Lung (tissue), 16 donors: ENCODE results near the gene ATP6V0A4. TPM values are rescaled to one million over a fixed set of nuclear protein-coding genes. Genes with fewer than 3 reads are reported as not detected.
A peak's percentile ranks its signal among the peaks of the same experiment; 100 is the strongest.

Experiments used
- ATAC-seq: fragments of 200-7000 bp; cut with Tn5 transposase; one replicate; pipeline ENCODE4 v1.9.1; 2020; ENCODE audit warnings: moderate number of reproducible peaks; ENCODE audit not compliant: insufficient read depth, low FRiP score
- DNase-seq, 3 donors: peaks; one replicate each; pipeline ENCODE4 v3.0.0-alpha.2; 2013 to 2017
- H3K27ac ChIP-seq, 2 donors: one replicate each; pipeline ENCODE4 v1.5.1; 2013; ENCODE audit warnings: mild to moderate bottlenecking in 2 of 2, moderate library complexity in 2 of 2, control low read depth in 1 of 2, inconsistent platforms in 1 of 2, low read depth in 1 of 2, low read length in 1 of 2
- H3K27me3 ChIP-seq, 3 donors: one replicate each; pipeline ENCODE4 v1.5.1; 2013; ENCODE audit warnings: low read length in 2 of 3; ENCODE audit not compliant: control insufficient read depth in 3 of 3, insufficient read depth in 3 of 3
- H3K36me3 ChIP-seq, 4 donors: one replicate each; pipeline ENCODE4 v1.5.1; 2013; ENCODE audit warnings: low read length in 4 of 4, mild to moderate bottlenecking in 1 of 4, moderate library complexity in 1 of 4; ENCODE audit not compliant: control insufficient read depth in 4 of 4, insufficient read depth in 4 of 4
- H3K4me1 ChIP-seq, 5 donors: one replicate each; pipeline ENCODE4 v1.5.1; 2013; ENCODE audit warnings: low read length in 5 of 5, mild to moderate bottlenecking in 2 of 5, moderate library complexity in 1 of 5; ENCODE audit not compliant: control insufficient read depth in 5 of 5, insufficient read depth in 5 of 5
- H3K4me3 ChIP-seq: one replicate; pipeline ENCODE4 v1.5.1; 2013; ENCODE audit warnings: mild to moderate bottlenecking, control low read depth, moderate library complexity
- H3K9ac ChIP-seq, 2 donors: one replicate each; pipeline ENCODE4 v1.5.1; 2013; ENCODE audit warnings: low read length in 2 of 2, control low read depth in 1 of 2; ENCODE audit not compliant: insufficient read depth in 1 of 2
- H3K9me3 ChIP-seq, 4 donors: one replicate each; pipeline ENCODE4 v1.5.1; 2013; ENCODE audit warnings: low read length in 3 of 4, mild to moderate bottlenecking in 1 of 4, moderate library complexity in 1 of 4; ENCODE audit not compliant: control insufficient read depth in 4 of 4, insufficient read depth in 3 of 4
- WGBS, 2 donors: extraction: QIAGEN DNeasy Blood & Tissue Kit; methylation state at CpG; one replicate each; pipeline ENCODE4 v1.1.7; 2013; 5-methylcytosine and 5-hydroxymethylcytosine counted together
- long read RNA-seq, 5 donors: transcript quantifications; one replicate each; lab custom pipeline, GENCODE V29; 2026
- polyA plus RNA-seq, 2 donors: library from polyadenylated mRNA; stranded (reverse); fragments of 200-250 nt; gene quantifications; one replicate each; pipeline ENCODE4 v1.2.1, GENCODE V29; 2013
- total RNA-seq, 2 donors: library from RNA; depleted of rRNA in 1 of 2; stranded (reverse); fragments of >200 nt in 1 of 2; gene quantifications; one replicate each; pipeline ENCODE4 v1.2.1, GENCODE V29; 2014 to 2021
- TF ChIP-seq, protein P1 (sequence below): IDR thresholded peaks from 2 replicates; pipeline ENCODE4 v1.5.1; 2012; ENCODE audit warnings: mild to moderate bottlenecking; ENCODE audit errors: control extremely low read depth, extremely low read depth
- donor health status: control.
- donor health status: control.
- donor health status: Bipolar disorder and iron deficiency.
- donor health status: healthy.
- donor health status: DM: yes; HTN: yes; CAD: no.

Gene ATP6V0A4
- total RNA-seq: 1 to 10 TPM; 1.5 to 1.6 TPM
- under 1 TPM; 0.22 to 0.86 TPM for polyA plus RNA-seq
- long read RNA-seq, donor 1: 0 reads
- long read RNA-seq, donor 2: 0 reads
- long read RNA-seq, donor 3: 0 reads
- long read RNA-seq, donor 4: 0 reads
- long read RNA-seq, donor 5: 0 reads

- Histone ChIP-seq H3K36me3 (no peaks in the 10 kb centered on the region), H3K9ac (no peak within 1 kb of the TSS), H3K27me3 (peaks cover 0 to 4% (median 0%) of the 10 kb centered on the region in 3 donors), H3K27ac (no peak within 1 kb of the TSS), H3K9me3 (no peaks in the 10 kb centered on the region), H3K4me1 (peaks cover 0 to 3% (median 0%) of the 10 kb centered on the region in 5 donors), H3K4me3 (no peak within 1 kb of the TSS)
- WGBS, 2 donors: 26 to 37% methylated on average over 14 of the region's 14 CpGs
- TF ChIP-seq, protein P1, sequence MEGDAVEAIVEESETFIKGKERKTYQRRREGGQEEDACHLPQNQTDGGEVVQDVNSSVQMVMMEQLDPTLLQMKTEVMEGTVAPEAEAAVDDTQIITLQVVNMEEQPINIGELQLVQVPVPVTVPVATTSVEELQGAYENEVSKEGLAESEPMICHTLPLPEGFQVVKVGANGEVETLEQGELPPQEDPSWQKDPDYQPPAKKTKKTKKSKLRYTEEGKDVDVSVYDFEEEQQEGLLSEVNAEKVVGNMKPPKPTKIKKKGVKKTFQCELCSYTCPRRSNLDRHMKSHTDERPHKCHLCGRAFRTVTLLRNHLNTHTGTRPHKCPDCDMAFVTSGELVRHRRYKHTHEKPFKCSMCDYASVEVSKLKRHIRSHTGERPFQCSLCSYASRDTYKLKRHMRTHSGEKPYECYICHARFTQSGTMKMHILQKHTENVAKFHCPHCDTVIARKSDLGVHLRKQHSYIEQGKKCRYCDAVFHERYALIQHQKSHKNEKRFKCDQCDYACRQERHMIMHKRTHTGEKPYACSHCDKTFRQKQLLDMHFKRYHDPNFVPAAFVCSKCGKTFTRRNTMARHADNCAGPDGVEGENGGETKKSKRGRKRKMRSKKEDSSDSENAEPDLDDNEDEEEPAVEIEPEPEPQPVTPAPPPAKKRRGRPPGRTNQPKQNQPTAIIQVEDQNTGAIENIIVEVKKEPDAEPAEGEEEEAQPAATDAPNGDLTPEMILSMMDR: no peak
- ATAC-seq (peak; percentile 28), DNase-seq (peak in 2 of 3 donors; percentile 20 to 29)
Observed at GRCh38 chr7:138797715-138798320, at the start of gene ATP6V0A4, which contains the start of gene TMEM213. ATP6V0A4 (minus strand) TSS chr7:138798196; CDS start chr7:138771247, 26,949 bp downstream. TMEM213 (plus strand) TSS chr7:138797994; CDS start chr7:138798105, 111 bp downstream.

- Histone ChIP-seq H3K9me3 (peaks cover 0 to 3% (median 1%) of the 10 kb centered on the region in 4 donors), H3K27ac (no peak overlapping the region), H3K4me1 (peaks cover 0 to 35% (median 0%) of the 10 kb centered on the region in 5 donors), H3K27me3 (no peaks in the 10 kb centered on the region), H3K4me3 (no peak overlapping the region), H3K9ac (no peak overlapping the region), H3K36me3 (peaks cover 0 to 8% (median 2%) of the 10 kb centered on the region in 4 donors)
- WGBS, 2 donors: 31 to 50% methylated on average over 2 of the region's 2 CpGs
- TF ChIP-seq, protein P1: no peak
- DNase-seq (peak in 2 of 3 donors; percentile 60 to 98), ATAC-seq (no peak)
Observed at GRCh38 chr7:138845711-138846110, 47.7 kb upstream of the ATP6V0A4 start.

DNA sequence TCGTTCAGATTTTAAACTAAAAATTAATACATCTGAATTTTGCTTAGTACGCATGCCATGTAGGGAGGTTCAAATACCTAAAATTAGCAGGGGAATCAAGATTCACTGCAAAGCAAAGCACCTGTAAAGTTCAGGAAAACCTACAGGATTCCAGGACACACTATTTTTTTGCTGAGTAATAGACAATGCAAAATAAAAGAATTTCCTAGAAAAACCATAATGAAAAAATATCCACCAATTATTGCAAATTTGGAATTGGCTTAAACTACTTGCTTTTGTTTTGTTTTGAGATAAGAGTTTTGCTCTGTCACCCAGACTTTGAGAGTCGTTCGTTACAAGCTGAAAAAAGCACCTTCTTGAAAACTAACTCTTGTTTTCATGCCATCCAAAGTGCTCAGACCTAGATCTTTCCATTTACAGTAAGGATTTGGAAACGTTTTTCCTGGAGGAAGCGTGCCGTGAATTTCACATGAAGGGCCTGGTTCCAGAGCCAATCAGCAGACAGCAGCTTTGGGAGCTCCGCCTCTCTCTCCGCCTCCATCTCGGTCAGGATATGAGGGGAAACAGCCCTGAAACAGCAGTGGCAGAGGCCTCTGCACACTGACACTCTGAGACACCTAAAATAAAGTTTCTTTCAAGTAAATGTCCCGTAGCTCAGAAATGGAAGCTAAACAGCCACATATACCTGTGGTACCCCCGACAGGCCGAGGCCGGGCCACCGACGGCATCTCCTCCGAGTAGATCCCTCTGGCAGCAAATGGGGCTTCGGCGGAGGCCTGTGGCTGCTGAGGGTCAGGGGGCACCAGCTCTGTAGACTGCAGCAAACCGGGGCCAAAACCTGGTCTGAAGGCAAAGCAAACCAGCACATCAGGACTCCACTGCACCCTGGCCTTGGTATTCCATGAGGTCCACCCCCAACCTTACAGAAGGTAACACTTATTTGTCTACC lies 45.9 kb upstream of the ATP6V0A4 start:
- WGBS, 2 donors: 93 to 94% methylated on average over 20 of the region's 20 CpGs
- ATAC-seq: no peak
- TF ChIP-seq, protein P1: no peak

More for the DNA sequence above, 45.9 kb upstream of the ATP6V0A4 start:
- Histone ChIP-seq H3K4me3 (no peak overlapping the region), H3K27ac (no peak overlapping the region), H3K36me3 (peaks cover 0 to 2% (median under 1%) of the 10 kb centered on the region in 4 donors), H3K27me3 (no peaks in the 10 kb centered on the region), H3K4me1 (peaks cover 0 to 36% (median under 1%) of the 10 kb centered on the region in 5 donors), H3K9me3 (peaks cover 0 to 2% (median 0%) of the 10 kb centered on the region in 4 donors), H3K9ac (no peak overlapping the region)
- DNase-seq: no peak
